ENCODE results near the gene ATAD5. TPM values are rescaled to one million over a fixed set of nuclear protein-coding genes. Genes with fewer than 3 reads are reported as not detected.

ATAD5 gene
- total and polyA plus RNA-seq, 2 of the 13 experiments (the other 11 are each of a cell fraction or from before 2014, with no cell fraction given), result 1.8 to 10.7 TPM

DNA sequence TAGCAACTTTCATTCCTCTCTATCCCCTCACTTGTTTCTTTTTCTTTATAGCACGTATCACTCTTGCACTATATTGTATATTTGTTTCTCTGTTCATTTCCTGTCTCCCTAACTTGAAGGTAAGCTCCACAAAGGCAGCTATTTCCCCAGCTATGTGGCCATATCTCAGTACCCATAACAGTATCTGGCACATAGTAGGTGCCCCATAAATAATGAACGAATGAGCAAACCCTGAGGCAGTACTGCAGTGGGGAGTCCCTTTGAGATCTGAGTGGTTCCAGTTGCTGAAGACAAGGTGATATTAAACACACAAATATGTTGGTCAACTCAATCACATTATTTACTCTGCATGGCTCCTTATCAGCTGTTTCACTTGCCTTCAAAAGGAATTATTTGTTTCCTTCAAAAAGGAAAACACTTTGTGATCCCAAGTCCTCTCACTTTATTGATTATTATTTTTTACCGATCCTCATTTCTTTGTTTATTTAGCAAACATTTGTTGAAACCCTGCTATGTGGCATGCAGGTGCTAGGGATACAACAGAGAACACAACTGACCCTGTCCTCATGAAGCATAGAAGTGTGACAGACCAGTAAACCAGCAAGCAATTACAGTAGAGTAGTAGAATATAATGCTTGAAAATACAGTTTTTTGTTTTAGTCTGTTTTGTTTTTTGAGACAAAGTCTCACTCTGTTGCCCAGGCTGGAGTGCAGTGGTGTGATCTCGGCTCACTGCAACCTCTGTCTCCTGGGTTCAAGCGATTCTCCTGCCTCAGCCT lies 84.3 kb downstream of the ATAD5 start (continued):
- TF ChIP-seq, protein P1, sequence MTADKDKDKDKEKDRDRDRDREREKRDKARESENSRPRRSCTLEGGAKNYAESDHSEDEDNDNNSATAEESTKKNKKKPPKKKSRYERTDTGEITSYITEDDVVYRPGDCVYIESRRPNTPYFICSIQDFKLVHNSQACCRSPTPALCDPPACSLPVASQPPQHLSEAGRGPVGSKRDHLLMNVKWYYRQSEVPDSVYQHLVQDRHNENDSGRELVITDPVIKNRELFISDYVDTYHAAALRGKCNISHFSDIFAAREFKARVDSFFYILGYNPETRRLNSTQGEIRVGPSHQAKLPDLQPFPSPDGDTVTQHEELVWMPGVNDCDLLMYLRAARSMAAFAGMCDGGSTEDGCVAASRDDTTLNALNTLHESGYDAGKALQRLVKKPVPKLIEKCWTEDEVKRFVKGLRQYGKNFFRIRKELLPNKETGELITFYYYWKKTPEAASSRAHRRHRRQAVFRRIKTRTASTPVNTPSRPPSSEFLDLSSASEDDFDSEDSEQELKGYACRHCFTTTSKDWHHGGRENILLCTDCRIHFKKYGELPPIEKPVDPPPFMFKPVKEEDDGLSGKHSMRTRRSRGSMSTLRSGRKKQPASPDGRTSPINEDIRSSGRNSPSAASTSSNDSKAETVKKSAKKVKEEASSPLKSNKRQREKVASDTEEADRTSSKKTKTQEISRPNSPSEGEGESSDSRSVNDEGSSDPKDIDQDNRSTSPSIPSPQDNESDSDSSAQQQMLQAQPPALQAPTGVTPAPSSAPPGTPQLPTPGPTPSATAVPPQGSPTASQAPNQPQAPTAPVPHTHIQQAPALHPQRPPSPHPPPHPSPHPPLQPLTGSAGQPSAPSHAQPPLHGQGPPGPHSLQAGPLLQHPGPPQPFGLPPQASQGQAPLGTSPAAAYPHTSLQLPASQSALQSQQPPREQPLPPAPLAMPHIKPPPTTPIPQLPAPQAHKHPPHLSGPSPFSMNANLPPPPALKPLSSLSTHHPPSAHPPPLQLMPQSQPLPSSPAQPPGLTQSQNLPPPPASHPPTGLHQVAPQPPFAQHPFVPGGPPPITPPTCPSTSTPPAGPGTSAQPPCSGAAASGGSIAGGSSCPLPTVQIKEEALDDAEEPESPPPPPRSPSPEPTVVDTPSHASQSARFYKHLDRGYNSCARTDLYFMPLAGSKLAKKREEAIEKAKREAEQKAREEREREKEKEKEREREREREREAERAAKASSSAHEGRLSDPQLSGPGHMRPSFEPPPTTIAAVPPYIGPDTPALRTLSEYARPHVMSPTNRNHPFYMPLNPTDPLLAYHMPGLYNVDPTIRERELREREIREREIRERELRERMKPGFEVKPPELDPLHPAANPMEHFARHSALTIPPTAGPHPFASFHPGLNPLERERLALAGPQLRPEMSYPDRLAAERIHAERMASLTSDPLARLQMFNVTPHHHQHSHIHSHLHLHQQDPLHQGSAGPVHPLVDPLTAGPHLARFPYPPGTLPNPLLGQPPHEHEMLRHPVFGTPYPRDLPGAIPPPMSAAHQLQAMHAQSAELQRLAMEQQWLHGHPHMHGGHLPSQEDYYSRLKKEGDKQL (CRISPR knock-in tag; IDR thresholded peaks at IDR 0.05; ENCODE audit: low read depth), result peak; percentile 95
- TF ChIP-seq HHEX (CRISPR knock-in tag; IDR thresholded peaks at IDR 0.05) (peak; percentile 99), IRF2 (CRISPR knock-in tag; IDR thresholded peaks at IDR 0.05) (no peak)

DNA sequence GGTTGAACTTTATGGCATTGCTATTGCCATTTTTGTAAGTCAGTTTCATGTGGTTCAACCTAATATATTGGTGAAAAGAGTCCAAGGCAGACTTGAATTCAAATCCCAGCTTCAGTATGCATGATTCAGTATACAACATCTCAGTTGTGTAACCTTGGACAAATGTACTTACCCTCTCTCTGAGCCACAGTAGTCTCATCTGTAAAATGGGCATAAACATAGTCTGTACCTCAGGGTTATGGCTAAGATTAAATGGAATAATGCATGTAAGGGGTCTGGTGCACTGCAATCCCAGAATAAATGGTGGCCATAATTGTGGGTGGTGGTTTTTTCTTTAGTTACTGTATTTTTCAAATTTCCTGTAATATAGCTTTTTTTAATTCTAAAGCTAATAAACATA lies 85.3 kb downstream of the ATAD5 start:
- Histone ChIP-seq H3K27ac (ENCODE audit: extremely low read length, insufficient read depth, low read length) (no peak overlapping the region), H2AFZ (ENCODE audit: low read length) (no peak overlapping the region), H3K4me3 (replicated peaks in 1 of 3; ENCODE audit: insufficient read depth in 1 of 3, low read depth in 2 of 3, low read length in 3 of 3) (no peak overlapping the region), H3K4me1 (ENCODE audit: insufficient read depth, low read length) (peaks cover 39% of the 10 kb centered on the region), H4K20me1 (ENCODE audit: insufficient read depth, low read length) (no peaks in the 10 kb centered on the region), H3K9me3 (ENCODE audit: low read length) (no peaks in the 10 kb centered on the region), H3K36me3 (replicated peaks in 1 of 2; ENCODE audit: control insufficient read depth in 1 of 2, insufficient read depth in 2 of 2, low read length in 2 of 2) (no peaks in the 10 kb centered on the region), H3K4me2 (ENCODE audit: low read depth, low read length) (no peak overlapping the region), H3K79me2 (ENCODE audit: insufficient read depth, low read length) (no peaks in the 10 kb centered on the region), H3K27me3 (ENCODE audit: control insufficient read depth in 1 of 2, insufficient read depth in 2 of 2, low read length in 2 of 2) (peaks cover 0 to 19% of the 10 kb centered on the region in 2 experiments; a peak in 2 of 5 replicates), H3K9ac (ENCODE audit: insufficient read depth, low read depth, low read length) (no peak overlapping the region)
- DNase-seq (ENCODE audit: low spot score) (no peak), ATAC-seq (no peak), FAIRE-seq (no peak)
- in situ Hi-C loops (cut with HindIII; ENCODE audit: extremely low pct_ligation_motif_present, low pct_unique_long_range_greater_than_20kb), result no loop called here
- intact Hi-C loops (cut with micrococcal nuclease; ENCODE audit: unreplicated experiment), result no loop called here
- no TSS peak for BruUV-seq (replicated peaks)
- CTCF ChIA-PET (ENCODE audit: low intra/inter-chr PET ratio, low total read pairs), result no interaction called here
- POLR2A ChIA-PET, result no interaction called here
- TF ChIP-seq ZNF768 (CRISPR knock-in tag; IDR thresholded peaks at IDR 0.05) (no peak), ZNF24 (IDR thresholded peaks at IDR 0.05) (no peak), ZNF33B (CRISPR knock-in tag; IDR thresholded peaks at IDR 0.05) (no peak), MZF1 (CRISPR knock-in tag; IDR thresholded peaks at IDR 0.05; ENCODE audit: borderline replicate concordance) (no peak), ZNF33A (CRISPR knock-in tag; IDR thresholded peaks at IDR 0.05; ENCODE audit: borderline replicate concordance) (no peak), ZNF10 (CRISPR knock-in tag; IDR thresholded peaks at IDR 0.05; ENCODE audit: borderline replicate concordance, low read depth) (no peak), ZNF12 (CRISPR knock-in tag; IDR thresholded peaks at IDR 0.05) (no peak), ZNF432 (CRISPR knock-in tag; IDR thresholded peaks at IDR 0.05; ENCODE audit: borderline replicate concordance) (no peak)
- TF ChIP-seq, protein P2, sequence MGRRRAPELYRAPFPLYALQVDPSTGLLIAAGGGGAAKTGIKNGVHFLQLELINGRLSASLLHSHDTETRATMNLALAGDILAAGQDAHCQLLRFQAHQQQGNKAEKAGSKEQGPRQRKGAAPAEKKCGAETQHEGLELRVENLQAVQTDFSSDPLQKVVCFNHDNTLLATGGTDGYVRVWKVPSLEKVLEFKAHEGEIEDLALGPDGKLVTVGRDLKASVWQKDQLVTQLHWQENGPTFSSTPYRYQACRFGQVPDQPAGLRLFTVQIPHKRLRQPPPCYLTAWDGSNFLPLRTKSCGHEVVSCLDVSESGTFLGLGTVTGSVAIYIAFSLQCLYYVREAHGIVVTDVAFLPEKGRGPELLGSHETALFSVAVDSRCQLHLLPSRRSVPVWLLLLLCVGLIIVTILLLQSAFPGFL (CRISPR knock-in tag; IDR thresholded peaks at IDR 0.05), result no peak
- TF ChIP-seq, protein P3, sequence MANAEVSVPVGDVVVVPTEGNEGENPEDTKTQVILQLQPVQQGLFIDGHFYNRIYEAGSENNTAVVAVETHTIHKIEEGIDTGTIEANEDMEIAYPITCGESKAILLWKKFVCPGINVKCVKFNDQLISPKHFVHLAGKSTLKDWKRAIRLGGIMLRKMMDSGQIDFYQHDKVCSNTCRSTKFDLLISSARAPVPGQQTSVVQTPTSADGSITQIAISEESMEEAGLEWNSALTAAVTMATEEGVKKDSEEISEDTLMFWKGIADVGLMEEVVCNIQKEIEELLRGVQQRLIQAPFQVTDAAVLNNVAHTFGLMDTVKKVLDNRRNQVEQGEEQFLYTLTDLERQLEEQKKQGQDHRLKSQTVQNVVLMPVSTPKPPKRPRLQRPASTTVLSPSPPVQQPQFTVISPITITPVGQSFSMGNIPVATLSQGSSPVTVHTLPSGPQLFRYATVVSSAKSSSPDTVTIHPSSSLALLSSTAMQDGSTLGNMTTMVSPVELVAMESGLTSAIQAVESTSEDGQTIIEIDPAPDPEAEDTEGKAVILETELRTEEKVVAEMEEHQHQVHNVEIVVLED (CRISPR knock-in tag; IDR thresholded peaks at IDR 0.05; ENCODE audit: borderline replicate concordance), result no peak

Measured in HepG2 (cell line).